Glutamatergic neuron (in vitro differentiated cells): Measurements from ENCODE around the gene ITGA2B. TPM values are rescaled to one million over a fixed set of nuclear protein-coding genes. Genes with fewer than 3 reads are reported as not detected.

Source experiments
- DNase-seq: peaks from one replicate; pipeline ENCODE4 v3.0.0; 2022
- H3K27ac Mint-ChIP-seq: one replicate; pipeline ENCODE4 v1.8.0; 2020; ENCODE audit warnings: mild to moderate bottlenecking, mixed read lengths, inconsistent platforms; ENCODE audit not compliant: unreplicated experiment
- H3K27me3 Mint-ChIP-seq: one replicate; pipeline ENCODE4 v1.8.0; 2020; ENCODE audit warnings: mild to moderate bottlenecking, moderate library complexity, mixed read lengths, inconsistent platforms; ENCODE audit not compliant: unreplicated experiment
- H3K36me3 Mint-ChIP-seq: one replicate; pipeline ENCODE4 v1.8.0; 2020; ENCODE audit warnings: mild to moderate bottlenecking, mixed read lengths, inconsistent platforms; ENCODE audit not compliant: unreplicated experiment
- H3K4me1 Mint-ChIP-seq: one replicate; pipeline ENCODE4 v1.8.0; 2020; ENCODE audit warnings: mild to moderate bottlenecking, low read depth, mixed read lengths, inconsistent platforms; ENCODE audit not compliant: unreplicated experiment
- H3K4me3 Mint-ChIP-seq: one replicate; pipeline ENCODE4 v1.8.0; 2020; ENCODE audit warnings: mild to moderate bottlenecking, mixed read lengths, inconsistent platforms; ENCODE audit not compliant: unreplicated experiment
- H3K9me3 Mint-ChIP-seq: one replicate; pipeline ENCODE4 v1.8.0; 2020; ENCODE audit warnings: mild to moderate bottlenecking, moderate library complexity, mixed read lengths, inconsistent platforms; ENCODE audit not compliant: unreplicated experiment
- CTCF ChIP-seq: fragments of 200-600 bp; sonication (generic); IDR thresholded peaks from one replicate; pipeline ENCODE4 v1.5.0; 2021; ENCODE audit not compliant: partially characterized antibody, unreplicated experiment
- total RNA-seq: library from RNA; stranded (reverse); fragmentation: NEBNext Ultra II Directional; extraction: Animal tissue kit (Norgen Biotek cat#: 25700); gene quantifications from one replicate; pipeline ENCODE4 v1.2.1, GENCODE V29; 2021; ENCODE audit not compliant: unreplicated experiment

Gene ITGA2B
- total RNA-seq, 1 donor from 2014 or later = 7.1 TPM

GRCh38 chr17:44409309-44410028, 20.0 kb upstream of the ITGA2B start:
- Mint-ChIP-seq H3K4me1 (no peaks in the 10 kb centered on the region), H3K9me3 (no peaks in the 10 kb centered on the region), H3K27me3 (peaks cover 3% of the 10 kb centered on the region), H3K27ac (no peak overlapping the region), H3K4me3 (no peak overlapping the region), H3K36me3 (peaks cover 5% of the 10 kb centered on the region)
- TF ChIP-seq CTCF = peak; percentile 15
- DNase-seq = no peak

GRCh38 chr17:44408786-44409185, 19.3 kb upstream of the ITGA2B start:
- Mint-ChIP-seq H3K36me3 (peaks cover 5% of the 10 kb centered on the region), H3K27me3 (peaks cover 3% of the 10 kb centered on the region), H3K4me3 (no peak overlapping the region), H3K4me1 (no peaks in the 10 kb centered on the region), H3K9me3 (no peaks in the 10 kb centered on the region), H3K27ac (no peak overlapping the region)
- no peak for DNase-seq
- no peak for TF ChIP-seq CTCF

GRCh38 chr17:44402564-44403172, 13.2 kb upstream of the ITGA2B start:
- no peak overlapping the region for H3K27ac Mint-ChIP-seq
- DNase-seq = no peak
- H3K4me3 Mint-ChIP-seq = no peak overlapping the region
- peaks cover 5% of the 10 kb centered on the region for H3K4me1 Mint-ChIP-seq
- H3K9me3 Mint-ChIP-seq = peaks cover 4% of the 10 kb centered on the region
- H3K36me3 Mint-ChIP-seq = peaks cover 5% of the 10 kb centered on the region
- no peak for TF ChIP-seq CTCF
- peaks cover 5% of the 10 kb centered on the region for H3K27me3 Mint-ChIP-seq

- peaks cover 5% of the 10 kb centered on the region for H3K36me3 Mint-ChIP-seq
- peaks cover 5% of the 10 kb centered on the region for H3K27me3 Mint-ChIP-seq
- peak overlapping the region; percentile 57 for H3K4me3 Mint-ChIP-seq
Measured at GRCh38 chr17:44400226-44400847, 10.9 kb upstream of the ITGA2B start.

More at GRCh38 chr17:44400226-44400847, 10.9 kb upstream of the ITGA2B start:
- peak overlapping the region; percentile 22 for H3K27ac Mint-ChIP-seq
- peaks cover 4% of the 10 kb centered on the region for H3K9me3 Mint-ChIP-seq
- TF ChIP-seq CTCF = peak; percentile 35
- H3K4me1 Mint-ChIP-seq = peaks cover 5% of the 10 kb centered on the region
- no peak for DNase-seq
